ENCODE measurements around the gene FAM83C. TPM values are rescaled to one million over a fixed set of nuclear protein-coding genes. Genes with fewer than 3 reads are reported as not detected.

Gene FAM83C
- polyA plus RNA-seq, 2 of the 4 experiments (the other 2 are of a cell fraction) = not detected

- POLR2A ChIA-PET = interaction anchor here (0.6 kb wide), 1 partner anchor 174 kb away, joined by 3 read pairs; no protein-coding TSS in a partner anchor
- 90% methylated on average over 19 of the region's 19 CpGs for WGBS (ENCODE audit: missing lambda C conversion rate)
- no peak for FAIRE-seq
Observed at GRCh38 chr20:35270021-35270902, 22.0 kb downstream of the FAM83C start.

GRCh38 chr20:35269055-35269781 lies 23.0 kb downstream of the FAM83C start:
- DNase-seq (ENCODE audit: low read depth in 1 of 2, low spot score in 1 of 2) = peak; percentile 76 to 81
- ATAC-seq = peak; percentile 81 to 84
- no peak for FAIRE-seq
- ChIA-PET POLR2A (interaction anchor here (0.6 to 1.2 kb wide), 2 partner anchors 64 to 173 kb away, joined by 3 read pairs; no protein-coding TSS in a partner anchor), CTCF (interaction anchor here (0.6 to 15.8 kb wide), 56 partner anchors 9 to 472 kb away, joined by 3 to 333 read pairs (median 4); partner anchors contain the start of genes ACSS2, CEP250, EDEM2 and EIF6)
- WGBS (ENCODE audit: missing lambda C conversion rate) = 32% methylated on average over 14 of the region's 14 CpGs
- Histone ChIP-seq H3K4me2 (peak overlapping the region; percentile 25; the same call in 2 of the 3 replicates), H3K4me3 (no peak overlapping the region), H3K27ac (peak overlapping the region; percentile 49 to 97), H3K4me1 (peaks cover 71% of the 10 kb centered on the region), H3K9me3 (no peaks in the 10 kb centered on the region)
- TF ChIP-seq PHF8 (IDR thresholded peaks at IDR 0.05; ENCODE audit: borderline replicate concordance, low read depth) (no peak), CBX2 (IDR thresholded peaks at IDR 0.05; ENCODE audit: borderline replicate concordance, low read depth) (no peak), HOXB13 (CRISPR knock-in tag; IDR thresholded peaks at IDR 0.05; ENCODE audit: low read depth) (no peak), ESRRA (IDR thresholded peaks at IDR 0.05; ENCODE audit: borderline replicate concordance, low read length) (no peak), POLR2A (IDR thresholded peaks at IDR 0.05; ENCODE audit: low read length) (no peak), MAX (IDR thresholded peaks at IDR 0.05) (peak; percentile 52), JUN (IDR thresholded peaks at IDR 0.05) (0 out of 5 replicates have a peak, but pooled peaks of 1 of the 2 experiments have one; percentile 23), CHD2 (IDR thresholded peaks at IDR 0.05; ENCODE audit: low read length, partially characterized antibody) (no peak), EHMT2 (IDR thresholded peaks at IDR 0.05; ENCODE audit: low read depth) (no peak), GATA3 (IDR thresholded peaks at IDR 0.05; ENCODE audit: borderline replicate concordance) (no peak), FOSL2 (IDR thresholded peaks at IDR 0.05) (no peak), FOSL2 (CRISPR knock-in tag; IDR thresholded peaks at IDR 0.05) (no peak), ELK1 (IDR thresholded peaks at IDR 0.05; ENCODE audit: low read depth, low read length) (no peak), USF2 (IDR thresholded peaks at IDR 0.05) (no peak), MAZ (IDR thresholded peaks at IDR 0.05; ENCODE audit: borderline replicate concordance, low read depth, low read length) (no peak), NFE2L2 (conservative IDR thresholded peaks at IDR 0.05; ENCODE audit: low read length) (no peak), NR3C1 (IDR thresholded peaks at IDR 0.05) (no peak), KDM1A (IDR thresholded peaks at IDR 0.05; ENCODE audit: low read depth) (no peak), BCL3 (IDR thresholded peaks at IDR 0.05) (no peak), RAD21 (conservative IDR thresholded peaks at IDR 0.05 in 1 of 2, IDR thresholded peaks at IDR 0.05 in 1 of 2) (peak; percentile 96)

More at GRCh38 chr20:35270021-35270902, 22.0 kb downstream of the FAM83C start:
- no peak for TF ChIP-seq BCL3 (IDR thresholded peaks at IDR 0.05)
- no peak for TF ChIP-seq CEBPB (IDR thresholded peaks at IDR 0.05)
- TF ChIP-seq HDAC2 (IDR thresholded peaks at IDR 0.05) = no peak
- TF ChIP-seq ZC3H11A (IDR thresholded peaks at IDR 0.05) = no peak
- TF ChIP-seq ELK1 (IDR thresholded peaks at IDR 0.05; ENCODE audit: low read depth, low read length) = no peak
- no peak for TF ChIP-seq CBX2 (IDR thresholded peaks at IDR 0.05; ENCODE audit: borderline replicate concordance, low read depth)
- no peak for TF ChIP-seq FOSB (CRISPR knock-in tag; IDR thresholded peaks at IDR 0.05)
- no peak for TF ChIP-seq ZSCAN20 (CRISPR knock-in tag; IDR thresholded peaks at IDR 0.05)
- TF ChIP-seq RCOR1 (IDR thresholded peaks at IDR 0.05; ENCODE audit: low read depth, low read length) = no peak
- TF ChIP-seq GATA3 (IDR thresholded peaks at IDR 0.05; ENCODE audit: borderline replicate concordance) = no peak
- TF ChIP-seq RAD21 (conservative IDR thresholded peaks at IDR 0.05 in 1 of 2, IDR thresholded peaks at IDR 0.05 in 1 of 2) = no peak
- TF ChIP-seq JUNB (IDR thresholded peaks at IDR 0.05) = no peak
- TF ChIP-seq HEYL (CRISPR knock-in tag; IDR thresholded peaks at IDR 0.05) = no peak
- Histone ChIP-seq H3K9me3 (no peaks in the 10 kb centered on the region), H3K27ac (peak overlapping the region in 1 of 2 experiments; percentile 97; a peak in 5 of 6 replicates), H3K4me1 (peaks cover 64% of the 10 kb centered on the region), H3K4me3 (no peak overlapping the region), H3K4me2 (no peak overlapping the region)
- ATAC-seq (no peak), DNase-seq (ENCODE audit: low read depth in 1 of 2, low spot score in 1 of 2) (no peak)
- CTCF ChIA-PET = interaction anchor here (0.6 to 15.8 kb wide), 34 partner anchors 10 to 454 kb away, joined by 3 to 333 read pairs (median 6); partner anchors contain the start of genes ACSS2, EDEM2, EIF6 and GGT7

Measured in A549 (cell line).